GM19467 (cell line): ENCODE data around the gene CD4.
"Not testable (repeated sequence)": the region's sequence is repeated elsewhere in the genome, so short reads cannot be mapped to it uniquely, and the experiment has no call there.

Experiments used
- ATAC-seq: cut with Tn5 transposase; IDR thresholded peaks from one replicate; pipeline ENCODE4 v1.9.1; 2021; ENCODE audit warnings: mild to moderate bottlenecking, moderate library complexity; ENCODE audit not compliant: unreplicated experiment

The CD4 gene

DNA sequence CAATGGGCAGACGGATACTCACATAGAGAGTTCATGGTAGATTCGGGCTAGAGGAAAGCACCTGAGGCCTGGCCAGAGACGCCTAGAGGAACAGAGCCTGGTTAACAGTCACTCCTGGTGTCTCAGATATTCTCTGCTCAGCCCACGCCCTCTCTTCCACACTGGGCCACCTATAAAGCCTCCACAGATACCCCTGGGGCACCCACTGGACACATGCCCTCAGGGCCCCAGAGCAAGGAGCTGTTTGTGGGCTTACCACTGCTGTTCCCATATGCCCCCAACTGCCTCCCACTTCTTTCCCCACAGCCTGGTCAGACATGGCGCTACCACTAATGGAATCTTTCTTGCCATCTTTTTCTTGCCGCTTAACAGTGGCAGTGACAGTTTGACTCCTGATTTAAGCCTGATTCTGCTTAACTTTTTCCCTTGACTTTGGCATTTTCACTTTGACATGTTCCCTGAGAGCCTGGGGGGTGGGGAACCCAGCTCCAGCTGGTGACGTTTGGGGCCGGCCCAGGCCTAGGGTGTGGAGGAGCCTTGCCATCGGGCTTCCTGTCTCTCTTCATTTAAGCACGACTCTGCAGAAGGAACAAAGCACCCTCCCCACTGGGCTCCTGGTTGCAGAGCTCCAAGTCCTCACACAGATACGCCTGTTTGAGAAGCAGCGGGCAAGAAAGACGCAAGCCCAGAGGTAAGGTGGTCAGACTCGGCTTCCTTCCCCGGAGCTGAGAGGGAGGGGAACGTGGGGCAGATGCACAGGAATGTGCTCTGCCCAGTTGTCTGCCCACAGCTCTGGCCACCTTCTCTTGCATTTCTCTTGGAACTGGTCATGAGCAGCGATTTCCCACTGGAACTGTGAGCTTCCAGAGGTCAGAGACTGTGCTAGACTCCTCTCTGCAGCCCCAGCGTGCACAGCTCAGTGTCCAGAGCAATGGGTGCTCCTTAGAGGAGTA lies at the start of gene CD4:
CD4 (plus strand) TSS at position 557 of the 953 bp plus-strand sequence. CDS start 10,611 bp downstream, outside the sequence.
- no peak for ATAC-seq

- ATAC-seq, result not testable (repeated sequence)
Measured at GRCh38 chr12:6742080-6742479, 47.2 kb upstream of the CD4 start.

DNA sequence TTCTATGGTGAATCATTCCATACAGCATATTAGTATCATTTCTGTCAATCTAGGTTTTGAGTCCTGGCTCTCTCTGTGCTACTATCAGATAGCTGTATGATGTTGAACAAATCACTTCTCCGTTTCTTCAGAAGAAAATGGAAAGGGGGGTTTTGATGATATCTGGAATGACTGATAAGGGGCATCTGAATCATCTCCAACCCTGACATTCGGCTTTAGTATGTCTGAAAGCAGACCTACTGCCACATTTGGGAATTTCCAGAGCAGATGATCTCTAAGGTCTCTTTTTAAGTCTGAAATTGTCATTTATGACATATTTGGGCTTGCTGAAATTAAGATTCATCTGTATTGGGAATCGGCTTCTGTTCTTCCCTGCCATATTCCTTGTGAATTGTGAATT lies 46.5 kb upstream of the CD4 start:
- ATAC-seq, result no peak

DNA sequence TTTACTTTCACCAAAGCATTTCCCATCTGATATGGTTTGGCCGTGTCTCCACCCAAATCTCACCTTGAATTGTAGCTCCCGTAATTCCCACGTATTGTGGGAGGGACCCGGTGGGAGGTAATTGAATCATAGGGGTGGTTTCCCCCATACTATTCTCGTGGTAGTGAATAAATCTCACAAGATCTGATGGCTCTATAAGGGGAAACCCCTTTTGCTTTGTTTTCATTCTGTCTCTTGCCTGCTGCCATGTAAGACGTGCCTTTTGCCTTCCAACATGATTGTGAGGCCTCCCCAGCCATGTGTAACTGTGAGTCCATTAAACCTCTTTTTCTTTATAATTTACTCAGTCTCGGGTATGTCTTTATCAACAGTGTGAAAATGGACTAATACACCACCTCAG lies 46.0 kb upstream of the CD4 start:
- not testable (repeated sequence) for ATAC-seq

GRCh38 chr12:6745741-6746525 lies 43.4 kb upstream of the CD4 start:
- no peak for ATAC-seq

DNA sequence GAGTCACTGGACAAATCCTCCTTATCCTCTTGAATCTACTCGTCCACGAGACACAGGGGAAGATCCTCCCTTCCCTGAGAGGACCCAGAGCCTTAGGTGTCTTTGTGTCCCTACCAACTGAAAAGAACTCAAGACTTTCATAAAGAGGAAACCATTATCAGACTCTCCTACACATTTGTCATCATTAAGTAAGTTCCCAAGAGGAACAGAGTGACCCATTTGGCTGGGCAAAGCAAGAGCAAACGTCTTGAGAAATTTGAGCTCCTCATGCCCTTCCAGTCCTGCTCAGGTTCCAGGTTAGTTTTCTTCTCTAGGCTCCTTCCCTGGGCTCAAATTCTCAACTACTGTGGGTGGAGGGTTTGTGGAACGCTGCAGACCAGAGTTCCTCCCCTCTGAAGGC lies 42.1 kb upstream of the CD4 start:
- ATAC-seq, result no peak

DNA sequence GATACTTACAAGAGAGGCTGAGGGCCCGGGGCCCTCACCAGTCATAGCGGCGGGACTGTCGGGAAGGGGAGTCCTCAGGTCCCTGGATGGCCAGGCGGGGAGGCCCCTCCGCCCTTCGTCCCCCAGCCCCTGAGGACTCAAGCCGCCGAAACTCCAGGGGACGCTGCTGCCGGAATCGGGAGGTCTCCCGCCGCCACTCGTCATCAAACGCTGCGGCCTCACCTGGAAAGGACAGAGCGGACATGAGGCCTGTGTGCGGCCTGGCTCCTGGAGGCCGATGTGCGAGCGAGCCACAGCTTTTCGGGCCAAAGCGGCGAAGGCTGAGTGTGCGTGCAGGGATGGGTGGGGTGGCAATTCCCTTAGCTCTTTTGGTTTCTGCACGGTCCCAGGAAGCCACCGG lies 40.6 kb upstream of the CD4 start:
- no peak for ATAC-seq

DNA sequence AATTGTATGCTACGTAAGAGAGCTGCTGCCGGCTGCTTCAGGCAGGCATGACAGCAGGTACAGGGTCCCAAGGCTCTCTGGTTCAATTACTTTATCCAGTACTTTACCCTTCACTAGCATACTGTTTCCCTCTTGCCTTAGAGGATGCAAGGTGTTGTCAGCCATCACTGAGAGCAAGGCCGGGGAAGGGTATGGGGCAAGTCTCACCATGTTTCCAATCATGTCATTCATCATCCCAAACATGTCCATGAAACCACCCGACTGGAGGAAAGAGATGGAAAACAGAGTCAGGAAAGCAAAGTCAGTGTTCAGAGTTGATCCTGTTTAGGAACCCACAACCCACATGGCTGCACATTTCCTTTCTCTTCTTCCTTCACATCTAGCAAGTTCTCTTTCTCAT lies 38.8 kb upstream of the CD4 start:
- no peak for ATAC-seq

GRCh38 chr12:6751767-6752166 lies 37.6 kb upstream of the CD4 start:
- ATAC-seq, result no peak

DNA sequence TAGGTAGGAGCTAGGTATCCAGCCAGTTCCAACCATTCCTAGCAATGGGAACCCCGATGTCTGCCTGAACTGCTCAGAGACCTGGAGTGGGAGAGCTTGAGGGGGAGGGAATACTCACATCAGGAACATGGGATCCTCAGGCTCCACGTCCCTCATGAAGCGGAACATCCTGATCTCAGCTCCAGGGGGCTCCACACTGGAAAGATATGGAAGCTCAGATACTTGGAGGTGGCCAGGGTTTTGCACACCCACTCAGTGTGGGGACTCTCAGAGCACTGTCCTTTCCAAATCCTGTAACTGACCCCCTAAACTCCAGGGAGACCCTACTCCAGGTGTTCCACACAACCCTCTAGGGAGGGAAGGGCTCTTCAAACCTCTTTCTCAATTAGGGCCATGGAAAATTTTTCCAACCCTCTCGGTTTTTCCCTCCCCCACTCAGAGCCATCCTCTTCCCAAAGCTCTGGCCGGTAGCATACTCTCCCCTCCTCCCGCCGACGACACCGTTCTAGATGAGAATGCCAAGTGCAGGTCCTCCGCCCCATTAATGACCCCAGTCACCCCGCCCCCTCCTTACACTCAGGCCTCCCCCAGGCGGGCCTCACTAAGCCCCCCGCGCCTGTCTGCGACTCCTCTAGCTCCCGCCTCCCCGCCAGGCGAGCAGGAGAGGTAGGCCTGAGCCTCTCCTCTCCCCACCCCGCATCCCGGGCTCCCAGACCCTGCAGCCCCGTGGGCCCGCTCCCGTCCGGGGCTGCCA lies 37.0 kb upstream of the CD4 start:
- no peak for ATAC-seq

GRCh38 chr12:6752921-6753771 lies 36.2 kb upstream of the CD4 start, which contains the start of gene MLF2:
Gene MLF2 (minus strand): TSS chr12:6753141. CDS start chr12:6752334, 807 bp downstream.
- peak; percentile 91 for ATAC-seq

- ATAC-seq, result no peak
Measured at GRCh38 chr12:6753772-6754356, 35.5 kb upstream of the CD4 start.

DNA sequence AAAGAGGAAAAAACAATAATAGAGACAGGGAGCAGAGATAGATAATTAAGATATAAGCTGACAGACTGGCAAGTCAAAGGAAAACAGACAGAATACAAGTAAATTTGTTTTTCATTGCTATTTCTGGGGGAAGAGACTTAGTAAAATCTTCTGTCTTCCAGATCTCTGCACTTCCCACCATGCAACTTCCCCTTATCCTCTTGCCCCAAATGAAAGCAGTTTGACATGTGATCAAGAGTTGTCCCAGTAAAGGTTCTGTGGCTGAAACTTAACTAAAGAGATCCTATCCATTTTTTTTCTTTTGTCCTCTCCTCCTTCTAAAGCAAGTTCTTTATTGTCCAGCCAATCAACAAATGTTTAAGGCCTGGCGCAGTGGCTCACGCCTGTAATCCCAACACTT lies 34.9 kb upstream of the CD4 start:
- ATAC-seq, result no peak

DNA sequence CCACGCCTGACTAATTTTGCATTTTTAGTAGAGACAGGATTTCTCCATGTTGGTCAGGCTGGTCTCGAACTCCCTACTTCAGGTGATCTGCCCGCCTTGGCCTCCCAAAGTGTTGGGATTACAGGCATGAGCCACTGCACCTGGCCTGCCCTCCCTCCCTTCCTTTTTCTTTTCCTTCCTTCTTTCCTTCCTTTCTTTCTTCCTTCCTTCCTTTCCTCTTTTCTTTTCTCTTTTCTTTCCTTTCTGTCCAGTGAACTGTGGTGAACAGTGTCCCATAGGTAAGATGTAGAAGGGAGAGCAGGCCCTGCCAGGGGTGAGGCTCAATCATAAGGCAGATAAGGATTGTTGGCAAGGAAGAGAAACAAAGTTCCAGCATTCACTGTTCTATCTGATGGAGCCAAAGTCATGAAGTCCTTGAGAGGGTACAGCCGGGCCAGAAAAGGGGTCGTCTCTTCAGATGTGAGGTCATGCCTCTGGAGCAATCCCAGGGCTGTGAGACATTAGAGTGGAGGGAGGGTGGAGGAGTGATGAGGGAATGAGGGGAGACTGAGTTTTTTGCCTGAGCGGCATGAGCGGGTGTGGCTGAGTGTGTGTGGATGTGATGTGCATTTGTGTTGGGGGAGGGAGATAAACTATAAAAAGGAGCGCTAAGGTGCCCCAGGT lies 32.2 kb upstream of the CD4 start:
- ATAC-seq, result no peak

DNA sequence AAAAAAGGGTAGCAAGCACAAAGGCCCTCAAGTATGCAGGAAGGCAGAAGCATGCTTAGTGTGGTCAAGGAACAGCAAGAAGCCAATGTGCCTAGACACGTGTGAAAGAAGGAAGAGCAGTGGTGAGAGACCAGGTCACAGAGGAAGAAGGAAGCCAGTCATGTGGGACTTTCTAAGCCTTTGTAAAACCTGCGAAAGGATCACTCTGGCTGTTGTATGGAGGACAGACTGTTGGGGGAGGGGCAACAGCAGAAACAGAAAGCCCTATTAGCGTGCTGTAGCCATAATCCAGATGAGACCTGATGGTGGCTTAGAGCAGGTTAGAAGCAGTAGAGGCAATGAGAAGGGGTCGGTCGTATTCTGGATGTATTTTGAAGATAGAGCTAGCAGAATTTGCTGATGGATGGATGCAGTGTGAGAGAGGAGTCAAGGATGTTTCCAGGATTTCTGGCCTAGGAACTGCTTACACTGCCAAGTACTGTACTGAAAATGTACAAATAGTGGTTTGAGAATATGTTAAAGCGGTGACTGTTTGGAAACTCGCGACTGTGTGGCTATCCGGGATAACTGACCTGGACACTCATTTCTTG lies 30.7 kb upstream of the CD4 start:
- ATAC-seq, result no peak

- no peak for ATAC-seq
Measured at GRCh38 chr12:6759741-6760140, 29.6 kb upstream of the CD4 start.

DNA sequence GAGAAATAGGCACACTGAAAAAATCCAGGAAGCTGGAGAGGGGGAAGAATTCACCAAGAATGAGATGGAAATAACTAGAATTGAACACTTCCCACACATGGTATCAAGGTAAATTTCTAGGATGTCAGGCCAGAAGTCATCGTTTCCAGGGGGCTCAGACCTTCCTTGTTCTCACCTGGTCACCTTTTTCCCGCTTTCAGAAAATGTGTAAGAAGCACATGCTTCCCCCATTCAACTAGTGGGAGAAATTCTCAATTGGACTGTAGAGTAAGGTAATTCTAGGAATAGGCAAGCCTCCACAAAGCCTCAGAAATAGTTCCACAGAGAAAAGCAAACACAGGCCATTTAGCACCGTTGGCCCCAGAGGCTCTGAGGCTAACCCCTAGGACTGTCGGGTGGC lies 25.9 kb upstream of the CD4 start:
- no peak for ATAC-seq

GRCh38 chr12:6764011-6764828 lies 25.1 kb upstream of the CD4 start:
- ATAC-seq, result peak; percentile 63
